MCF 10A (cell line): Measurements from ENCODE around the gene EHMT1. TPM values are rescaled to one million over a fixed set of nuclear protein-coding genes. Genes with fewer than 3 reads are reported as not detected.
A peak's percentile ranks its signal among the peaks of the same experiment; 100 is the strongest.

Source experiments
- BruUV-seq: library from RNA; stranded (reverse); fragments of 400-500 nt; replicated peaks from 2 replicates; lab custom pipeline; 2021; lab: Mats Ljungman, UMichigan
- CTCF ChIA-PET: fragments of 300-600 bp; sonication (Branson Sonifier 250); formaldehyde crosslinking; extraction: SDS; loops from one replicate; lab custom pipeline; 2021; ENCODE audit warnings: antibody characterized with exemption, inconsistent platforms; lab: Yijun Ruan, JAX
- POLR2A ChIA-PET: fragments of 300-600, 350-650 bp; sonication (Branson Sonifier 250); formaldehyde crosslinking; extraction: SDS; loops from one replicate; lab custom pipeline; 2020; ENCODE audit warnings: antibody characterized with exemption, inconsistent platforms; lab: Yijun Ruan, JAX
- DNase-seq: peaks from one replicate; pipeline ENCODE4 v3.0.0-alpha.2; 2018; ENCODE audit not compliant: unreplicated experiment
- H3K27ac Mint-ChIP-seq: one replicate; pipeline ENCODE4 v1.8.0; 2022; ENCODE audit warnings: mild to moderate bottlenecking, low read depth, mixed read lengths; ENCODE audit not compliant: unreplicated experiment
- H3K27me3 Mint-ChIP-seq: one replicate; pipeline ENCODE4 v1.8.0; 2022; ENCODE audit warnings: mixed read lengths; ENCODE audit not compliant: insufficient read depth, unreplicated experiment
- H3K36me3 Mint-ChIP-seq: one replicate; pipeline ENCODE4 v1.8.0; 2022; ENCODE audit warnings: mild to moderate bottlenecking, moderate library complexity, mixed read lengths; ENCODE audit not compliant: insufficient read depth, unreplicated experiment
- H3K4me1 Mint-ChIP-seq: one replicate; pipeline ENCODE4 v1.8.0; 2022; ENCODE audit warnings: mixed read lengths; ENCODE audit not compliant: insufficient read depth, unreplicated experiment
- H3K4me3 Mint-ChIP-seq: one replicate; pipeline ENCODE4 v1.8.0; 2022; ENCODE audit warnings: mild to moderate bottlenecking, moderate library complexity, mixed read lengths; ENCODE audit not compliant: unreplicated experiment
- H3K9me3 Mint-ChIP-seq: one replicate; pipeline ENCODE4 v1.8.0; 2022; ENCODE audit warnings: mixed read lengths; ENCODE audit not compliant: unreplicated experiment
- CTCF ChIP-seq: fragments of 200-600 bp; IDR thresholded peaks from one replicate; pipeline ENCODE4 v1.8.0; 2022; ENCODE audit warnings: antibody characterized with exemption, mild to moderate bottlenecking; ENCODE audit not compliant: unreplicated experiment
- intact Hi-C: fragments of 100-400 bp; cut with micrococcal nuclease; formaldehyde crosslinking; loops from 2 replicates; pipeline ENCODE4 v1.14.1; 2022
- total RNA-seq: library from RNA; stranded (reverse); gene quantifications from 2 replicates; pipeline ENCODE4 v1.2.3, GENCODE V29; 2022

Gene EHMT1
- total RNA-seq, 1 experiment from 2014 or later: 79.7 TPM

GRCh38 chr9:137818286-137818685 is 199.5 kb downstream of the EHMT1 start:
- DNase-seq: no peak
- Mint-ChIP-seq H3K4me3 (no peak overlapping the region), H3K27me3 (no peaks in the 10 kb centered on the region), H3K36me3 (peaks cover 52% of the 10 kb centered on the region), H3K27ac (no peak overlapping the region), H3K4me1 (no peaks in the 10 kb centered on the region), H3K9me3 (no peaks in the 10 kb centered on the region)
- CTCF ChIA-PET: no interaction called here
- POLR2A ChIA-PET: no interaction called here
- BruUV-seq: no TSS peak
- TF ChIP-seq CTCF: no peak
- intact Hi-C loops: no loop called here

- H3K27ac Mint-ChIP-seq: peak overlapping the region; percentile 12
- DNase-seq: no peak
- POLR2A ChIA-PET: no interaction called here
- no peaks in the 10 kb centered on the region for H3K4me1 Mint-ChIP-seq
- no TSS peak for BruUV-seq
- CTCF ChIA-PET: interaction anchor here (0.8 kb wide), 1 partner anchor 13 kb away, joined by 3 read pairs; no protein-coding TSS in a partner anchor
- H3K9me3 Mint-ChIP-seq: no peaks in the 10 kb centered on the region
- no peak for TF ChIP-seq CTCF
- H3K36me3 Mint-ChIP-seq: peaks cover 52% of the 10 kb centered on the region
- H3K27me3 Mint-ChIP-seq: no peaks in the 10 kb centered on the region
- intact Hi-C loops: no loop called here
- H3K4me3 Mint-ChIP-seq: no peak overlapping the region
These were observed 201.5 kb downstream of the EHMT1 start for GRCh38 chr9:137820161-137820855.

GRCh38 chr9:137823986-137824771 is 205.4 kb downstream of the EHMT1 start:
- Mint-ChIP-seq H3K27ac (peak overlapping the region; percentile 11), H3K27me3 (no peaks in the 10 kb centered on the region)
- POLR2A ChIA-PET: no interaction called here

More at GRCh38 chr9:137823986-137824771, 205.4 kb downstream of the EHMT1 start:
- no TSS peak for BruUV-seq
- Mint-ChIP-seq H3K4me3 (no peak overlapping the region), H3K4me1 (no peaks in the 10 kb centered on the region), H3K36me3 (peaks cover 31% of the 10 kb centered on the region), H3K9me3 (no peaks in the 10 kb centered on the region)
- CTCF ChIA-PET: interaction anchor here (0.5 kb wide), 1 partner anchor 350 kb away, joined by 3 read pairs; no protein-coding TSS in a partner anchor
- intact Hi-C loops: no loop called here
- TF ChIP-seq CTCF: no peak
- DNase-seq: no peak
